Bronchial epithelial cell (primary cell): ENCODE measurements around the gene GLCE. TPM values are rescaled to one million over a fixed set of nuclear protein-coding genes. Genes with fewer than 3 reads are reported as not detected.

Experiments
- DNase-seq: peaks from one replicate; pipeline ENCODE4 v3.0.0-alpha.2; 2010; ENCODE audit warnings: low read depth
- FAIRE-seq: peaks from 2 replicates; lab custom pipeline; 2011; peaks lifted over from hg19 to GRCh38; lab: Jason Lieb, UNC
- H3K27me3 ChIP-seq: 2 replicates; pipeline ENCODE4 v1.5.1; 2011; ENCODE audit warnings: low read length; ENCODE audit not compliant: control insufficient read depth, insufficient read depth
- H3K36me3 ChIP-seq: 2 replicates; pipeline ENCODE4 v1.5.1; 2011; ENCODE audit warnings: low read length; ENCODE audit not compliant: control insufficient read depth, insufficient read depth
- H3K4me3 ChIP-seq: 2 replicates; pipeline ENCODE4 v1.5.1; 2011; ENCODE audit warnings: mild to moderate bottlenecking, low read depth, low read length, control low read depth
- CTCF ChIP-seq: IDR thresholded peaks from 2 replicates; pipeline ENCODE4 v1.5.1; 2011; ENCODE audit warnings: mild to moderate bottlenecking, moderate library complexity, low read length, control low read depth, inconsistent platforms; ENCODE audit not compliant: insufficient read depth, severe bottlenecking
- total RNA-seq: library from RNA; depleted of rRNA; stranded (reverse); fragments of >200 nt; gene quantifications from 2 replicates; pipeline ENCODE4 v1.2.1, GENCODE V29; 2014

GLCE gene
- total RNA-seq, 1 donor from 2014 or later, result 46.3 TPM

GRCh38 chr15:69223083-69223813 lies 62.8 kb downstream of the GLCE start:
- H3K4me3 ChIP-seq, result no peak overlapping the region
- TF ChIP-seq CTCF, result no peak
- no peaks in the 10 kb centered on the region for H3K36me3 ChIP-seq
- FAIRE-seq (no peak), DNase-seq (no peak)
- no peaks in the 10 kb centered on the region for H3K27me3 ChIP-seq

DNA sequence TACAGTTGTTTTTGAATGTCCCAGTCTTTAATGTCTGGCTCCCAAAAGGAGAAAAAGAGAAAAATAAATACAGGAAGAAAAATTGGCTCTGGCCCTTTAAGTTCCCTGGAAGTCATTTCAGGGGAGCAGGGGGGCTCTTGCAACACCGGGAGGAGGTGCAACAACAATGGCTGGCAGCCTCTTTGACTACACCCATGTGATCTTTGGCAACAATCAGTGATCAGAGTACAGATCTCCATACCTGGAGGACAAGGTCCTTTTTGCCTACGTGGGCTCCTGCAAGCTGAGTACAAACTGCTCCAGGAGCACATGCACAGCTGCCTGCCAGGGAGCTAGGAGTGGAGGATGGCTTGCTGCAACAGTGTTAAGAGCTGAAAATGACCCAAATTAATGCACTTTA lies 63.9 kb downstream of the GLCE start:
- DNase-seq, result no peak
- TF ChIP-seq CTCF, result no peak
- H3K4me3 ChIP-seq, result no peak overlapping the region
- no peaks in the 10 kb centered on the region for H3K27me3 ChIP-seq
- H3K36me3 ChIP-seq, result no peaks in the 10 kb centered on the region
- peak; percentile 72 for FAIRE-seq

- FAIRE-seq (no peak), DNase-seq (peak; percentile 57)
- TF ChIP-seq CTCF, result no peak
- H3K4me3 ChIP-seq, result no peak overlapping the region
- no peaks in the 10 kb centered on the region for H3K27me3 ChIP-seq
- H3K36me3 ChIP-seq, result no peaks in the 10 kb centered on the region
Observed at GRCh38 chr15:69225355-69226022, 65.1 kb downstream of the GLCE start.

- DNase-seq (no peak), FAIRE-seq (no peak)
- Histone ChIP-seq H3K36me3 (no peaks in the 10 kb centered on the region), H3K27me3 (no peaks in the 10 kb centered on the region), H3K4me3 (no peak overlapping the region)
- no peak for TF ChIP-seq CTCF
Observed at GRCh38 chr15:69226023-69226355, 65.6 kb downstream of the GLCE start.

DNA sequence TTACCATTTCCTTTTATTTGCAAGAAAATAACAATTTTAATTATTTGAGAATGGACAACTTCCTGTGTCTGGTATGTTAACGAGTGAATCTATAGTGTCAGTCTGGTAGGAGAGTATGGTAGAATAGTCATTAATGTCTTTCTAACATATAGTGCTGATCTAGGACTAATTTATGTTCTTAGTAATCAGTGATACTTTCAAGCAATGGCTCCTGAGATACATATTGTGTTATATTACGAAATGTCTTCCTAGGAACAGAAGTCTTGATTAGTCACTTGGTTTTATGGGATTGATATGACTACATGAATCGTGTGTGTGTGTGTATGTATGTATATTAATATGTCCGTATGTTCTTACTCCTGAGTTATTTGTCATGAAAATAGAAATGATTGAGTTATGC lies 71.7 kb downstream of the GLCE start:
- FAIRE-seq (no peak), DNase-seq (peak; percentile 74)
- no peak overlapping the region for H3K4me3 ChIP-seq
- no peaks in the 10 kb centered on the region for H3K27me3 ChIP-seq
- H3K36me3 ChIP-seq, result no peaks in the 10 kb centered on the region
- TF ChIP-seq CTCF, result no peak

DNA sequence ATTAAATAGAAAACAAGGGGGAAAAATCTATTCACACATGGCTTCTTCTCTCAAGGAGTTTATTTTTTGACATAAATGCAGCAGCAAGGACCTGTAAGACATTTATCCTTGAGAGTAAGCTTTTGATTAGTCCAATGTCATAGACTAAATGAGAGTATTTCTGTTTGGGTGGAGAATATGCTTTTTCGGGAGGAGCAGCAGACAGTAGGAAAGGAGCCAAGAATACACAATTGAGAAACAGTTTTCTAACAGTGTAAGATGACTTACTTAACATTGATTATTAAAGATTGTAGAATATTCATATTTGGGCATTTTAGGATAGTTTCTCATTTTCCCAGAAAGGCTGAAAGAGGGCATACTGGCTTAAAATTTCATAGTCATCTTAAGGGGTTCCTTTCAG lies 72.3 kb downstream of the GLCE start:
- DNase-seq, result no peak
- FAIRE-seq, result no peak
- Histone ChIP-seq H3K27me3 (no peaks in the 10 kb centered on the region), H3K36me3 (no peaks in the 10 kb centered on the region), H3K4me3 (no peak overlapping the region)
- TF ChIP-seq CTCF, result no peak
